Epidermal melanocyte (primary cell): ENCODE results near the gene SCPEP1.

Experiments
- DNase-seq: peaks from one replicate; pipeline ENCODE4 v3.0.0; 2011; ENCODE audit warnings: low spot score; ENCODE audit not compliant: insufficient read length

Gene SCPEP1

DNA sequence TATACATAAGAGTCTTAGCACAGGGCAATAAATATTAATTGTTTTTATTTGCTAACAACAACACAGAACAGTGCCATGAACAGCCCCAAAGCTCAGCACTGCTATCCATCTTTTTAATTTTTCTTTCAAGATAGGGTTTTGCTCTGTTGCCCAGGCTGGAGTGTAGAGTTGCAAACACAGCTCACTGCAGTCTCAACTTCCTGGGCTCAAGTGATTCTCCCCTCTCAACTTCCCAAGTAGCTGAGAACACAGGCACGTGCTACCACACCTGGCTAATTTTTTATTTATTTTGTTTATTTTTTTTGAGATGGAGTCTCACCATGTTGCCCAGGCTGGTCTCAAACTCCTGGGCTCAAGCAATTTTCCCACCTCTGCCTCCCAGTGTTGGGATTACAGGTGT lies 59.5 kb downstream of the SCPEP1 start:
- no peak for DNase-seq

DNA sequence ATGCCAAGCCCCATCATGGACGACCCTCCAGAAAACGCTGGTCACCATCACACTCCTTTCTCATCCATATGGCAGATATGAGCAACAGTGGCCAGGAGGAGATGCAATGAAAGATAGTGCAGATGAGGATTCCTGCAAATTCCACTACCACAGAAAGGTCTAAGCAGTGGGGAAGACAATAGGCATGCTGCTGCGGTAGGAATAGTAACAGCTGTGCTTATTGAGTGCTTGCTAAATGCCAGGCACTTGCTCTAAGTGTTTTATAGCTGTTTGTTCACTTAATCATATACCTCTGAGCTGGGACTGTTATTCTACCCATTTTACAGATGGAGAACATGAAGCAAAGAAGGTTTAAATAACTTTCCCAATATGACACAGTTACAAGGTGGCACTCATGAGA lies 60.6 kb downstream of the SCPEP1 start:
- no peak for DNase-seq

DNA sequence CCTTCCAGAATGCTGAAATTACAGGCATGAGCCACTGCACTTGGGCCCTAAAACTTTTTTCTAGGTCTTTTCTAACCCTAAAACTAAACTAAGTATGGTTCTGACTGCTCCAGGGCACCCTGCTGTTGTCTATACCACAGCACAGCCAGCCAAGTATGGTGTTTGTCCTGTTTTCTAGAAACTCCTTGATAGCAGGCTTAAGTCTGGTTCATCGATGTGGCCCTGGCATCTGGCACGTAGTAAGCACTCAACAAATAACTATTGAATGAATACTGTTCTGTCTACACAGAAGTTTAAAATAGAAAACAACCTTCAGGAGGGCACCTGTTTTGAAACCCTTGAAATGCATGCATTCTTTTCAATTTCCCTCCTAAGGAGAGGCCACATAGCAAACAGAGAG lies 62.6 kb downstream of the SCPEP1 start:
- DNase-seq, result no peak

DNA sequence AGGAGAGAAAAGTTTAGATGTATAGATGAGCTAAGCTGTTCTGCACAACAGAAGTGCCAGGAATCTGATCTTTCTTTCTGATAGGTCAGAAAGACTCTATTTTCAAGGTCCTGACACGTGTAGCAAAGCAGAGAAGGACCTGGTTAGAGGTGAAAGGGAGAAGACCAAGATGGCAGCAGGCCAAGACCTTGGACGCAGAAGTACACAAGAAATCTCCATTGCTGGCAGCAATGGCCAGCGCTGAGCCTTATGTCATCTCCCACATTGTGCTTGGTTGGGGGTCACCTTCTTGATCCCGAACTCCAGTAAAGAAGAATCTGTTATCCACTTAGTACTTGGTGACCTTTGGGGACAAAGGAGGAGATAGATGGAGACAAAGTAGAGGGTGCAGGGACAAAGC lies 65.3 kb downstream of the SCPEP1 start:
- no peak for DNase-seq

- no peak for DNase-seq
Measured at GRCh38 chr17:57044976-57045867, 67.3 kb downstream of the SCPEP1 start.

DNA sequence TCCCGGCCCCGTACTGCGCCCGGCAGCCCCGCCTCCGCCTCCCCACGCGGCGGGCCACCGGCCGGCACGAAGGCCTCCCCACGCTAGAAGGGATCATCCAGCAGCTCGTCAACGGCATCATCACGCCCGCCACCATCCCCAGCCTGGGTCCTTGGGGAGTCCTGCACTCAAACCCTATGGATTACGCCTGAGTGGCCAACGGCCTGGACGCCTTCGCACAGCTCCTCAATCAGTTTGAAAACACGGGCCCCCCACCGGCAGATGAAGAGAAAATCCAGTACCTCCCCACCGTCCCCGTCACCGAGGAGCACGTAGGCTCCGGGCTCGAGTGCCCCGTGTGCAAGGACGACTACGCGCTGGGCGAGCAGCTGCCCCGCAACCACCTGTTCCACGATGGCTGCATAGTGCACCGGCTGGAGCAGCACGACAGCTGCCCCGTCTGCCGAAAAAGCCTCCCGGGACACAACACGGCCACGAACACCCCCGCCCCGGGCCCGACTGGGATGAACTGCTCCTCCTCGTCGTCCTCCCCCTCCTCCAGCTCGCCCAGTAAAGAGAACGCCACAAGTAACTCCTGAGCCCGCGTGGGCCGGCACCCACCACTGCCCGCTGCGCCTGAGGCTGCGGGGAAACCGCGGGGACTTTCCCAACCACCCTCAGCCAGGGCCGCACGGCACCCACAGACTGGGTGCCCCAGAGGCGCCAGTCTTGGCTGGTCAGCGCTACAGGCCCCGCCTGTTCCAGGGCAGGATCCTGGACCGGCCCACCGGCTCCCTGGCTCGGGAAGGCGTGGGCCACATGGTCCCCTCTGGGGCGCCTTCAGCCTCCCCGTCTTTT lies 68.2 kb downstream of the SCPEP1 start:
- no peak for DNase-seq

DNA sequence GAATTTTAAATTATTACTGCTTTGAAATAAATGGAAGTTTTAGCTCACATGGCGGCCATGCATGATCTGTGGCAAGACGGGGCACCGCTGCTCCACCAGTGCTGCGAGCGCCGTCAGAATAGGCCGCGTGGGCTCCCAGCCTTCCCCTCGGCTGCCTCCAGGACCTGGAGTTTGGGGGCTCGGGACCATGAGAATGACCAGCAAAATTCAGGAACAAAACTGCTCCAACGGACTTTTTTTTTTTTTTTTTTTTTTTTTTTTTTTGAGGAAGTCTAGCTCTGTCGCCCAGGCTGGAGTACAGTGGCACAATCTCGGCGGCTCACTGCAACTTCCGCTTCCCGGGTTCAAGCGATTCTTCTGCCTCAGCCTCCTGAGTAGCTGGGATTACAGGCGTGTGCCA lies 68.8 kb downstream of the SCPEP1 start:
- no peak for DNase-seq

GRCh38 chr17:57048096-57048495 lies 70.2 kb downstream of the SCPEP1 start:
- no peak for DNase-seq

DNA sequence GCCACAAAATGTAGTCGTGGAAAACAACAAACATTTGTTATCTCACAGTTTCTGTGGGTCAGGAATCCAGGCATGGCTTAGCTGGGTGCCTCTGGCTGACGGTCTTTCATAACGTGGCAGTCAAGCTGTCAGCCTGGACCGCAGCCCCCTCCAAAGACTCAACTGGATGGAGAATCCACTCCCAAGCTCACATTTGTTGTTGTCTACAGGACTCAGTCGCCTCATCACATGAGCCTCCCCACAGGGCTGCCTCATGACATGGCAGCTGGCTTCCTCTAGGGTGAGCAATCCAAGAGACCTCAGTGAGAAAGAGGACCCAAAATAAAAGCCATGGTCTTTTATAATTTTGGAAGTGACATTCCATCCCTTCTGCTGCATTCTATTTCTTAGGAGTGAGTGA lies 72.4 kb downstream of the SCPEP1 start:
- DNase-seq, result no peak

GRCh38 chr17:57051886-57052361 lies 74.0 kb downstream of the SCPEP1 start:
- no peak for DNase-seq
